ENCODE results near the gene LOXHD1. TPM values are rescaled to one million over a fixed set of nuclear protein-coding genes. Genes with fewer than 3 reads are reported as not detected.
A peak's percentile ranks its signal among the peaks of the same experiment; 100 is the strongest.

The LOXHD1 gene
- polyA plus RNA-seq (2013, experiment 1 of 2), result not detected
- not detected for polyA plus RNA-seq (2013, experiment 2 of 2)

- Histone ChIP-seq H3K4ac (ENCODE audit: low read depth in 1 of 2, low read length in 2 of 2) (no peak within 1 kb of the TSS), H3K14ac (ENCODE audit: low read length in 2 of 2) (no peak within 1 kb of the TSS)
- 80% methylated on average over 25 of the region's 25 CpGs for WGBS
These were observed at the start of gene LOXHD1 for GRCh38 chr18:46657115-46657955. Gene LOXHD1 (minus strand): TSS chr18:46657220. CDS start chr18:46657033, 187 bp downstream.

GRCh38 chr18:46705521-46705920 is 48.5 kb upstream of the LOXHD1 start:
- Histone ChIP-seq H2BK5ac (ENCODE audit: low read depth, low read length, poor library complexity, severe bottlenecking) (no peak overlapping the region), H2AK5ac (ENCODE audit: low read length, severe bottlenecking) (no peak overlapping the region), H2BK120ac (ENCODE audit: low read depth, low read length) (no peak overlapping the region), H3K9ac (ENCODE audit: low read length) (no peak overlapping the region), H3K4me2 (ENCODE audit: low read length, poor library complexity, severe bottlenecking) (no peak overlapping the region), H4K91ac (ENCODE audit: low read length) (no peak overlapping the region), H3K4me3 (ENCODE audit: insufficient read depth in 1 of 2, low read depth in 1 of 2, low read length in 2 of 2) (no peak overlapping the region), H3K18ac (ENCODE audit: low read depth in 1 of 2, low read length in 2 of 2) (no peak overlapping the region), H3K4ac (ENCODE audit: low read depth in 1 of 2, low read length in 2 of 2) (no peak overlapping the region), H3K23ac (ENCODE audit: low read length in 2 of 2) (no peak overlapping the region), H2BK12ac (ENCODE audit: low read length in 2 of 2) (no peak overlapping the region), H4K8ac (ENCODE audit: low read length) (no peak overlapping the region), H3K4me1 (ENCODE audit: control insufficient read depth, insufficient read depth, low read depth, low read length) (no peaks in the 10 kb centered on the region), H2BK15ac (ENCODE audit: low read depth, poor library complexity, severe bottlenecking) (no peak overlapping the region), H3K9me3 (ENCODE audit: control insufficient read depth, low read length) (no peaks in the 10 kb centered on the region), H3K27me3 (ENCODE audit: control insufficient read depth in 1 of 2, insufficient read depth in 1 of 2, low read length in 2 of 2) (peaks cover 0 to 11% of the 10 kb centered on the region in 2 experiments), H3K79me1 (replicated peaks; ENCODE audit: low read length, poor library complexity, severe bottlenecking) (no peaks in the 10 kb centered on the region), H3K36me3 (ENCODE audit: control insufficient read depth in 1 of 2, insufficient read depth in 2 of 2, low read depth in 1 of 2, low read length in 2 of 2) (no peaks in the 10 kb centered on the region), H3K14ac (ENCODE audit: low read length in 2 of 2) (no peak overlapping the region), H3K27ac (ENCODE audit: low read length, poor library complexity, severe bottlenecking) (no peak overlapping the region), H2AFZ (ENCODE audit: low read depth, low read length) (no peak overlapping the region)
- DNase-seq, result no peak
- 26% methylated on average over 1 of the region's 5 CpGs for whole genome bisulfite sequencing

More at GRCh38 chr18:46657115-46657955, at the start of gene LOXHD1:
- Histone ChIP-seq H3K79me1 (replicated peaks; ENCODE audit: low read length, poor library complexity, severe bottlenecking) (no peaks in the 10 kb centered on the region), H2BK5ac (ENCODE audit: low read depth, low read length, poor library complexity, severe bottlenecking) (no peak within 1 kb of the TSS), H3K4me3 (ENCODE audit: insufficient read depth in 1 of 2, low read depth in 1 of 2, low read length in 2 of 2) (peak within 1 kb of the TSS in 1 of 2 experiments; percentile 3), H3K27me3 (ENCODE audit: control insufficient read depth in 1 of 2, insufficient read depth in 1 of 2, low read length in 2 of 2) (peaks cover 31 to 34% of the 10 kb centered on the region in 2 experiments), H3K36me3 (ENCODE audit: control insufficient read depth in 1 of 2, insufficient read depth in 2 of 2, low read depth in 1 of 2, low read length in 2 of 2) (no peaks in the 10 kb centered on the region), H2BK12ac (ENCODE audit: low read length in 2 of 2) (no peak within 1 kb of the TSS), H3K9me3 (ENCODE audit: control insufficient read depth, low read length) (no peaks in the 10 kb centered on the region), H4K8ac (ENCODE audit: low read length) (no peak within 1 kb of the TSS), H2AK5ac (ENCODE audit: low read length, severe bottlenecking) (no peak within 1 kb of the TSS), H3K4me1 (ENCODE audit: control insufficient read depth, insufficient read depth, low read depth, low read length) (no peaks in the 10 kb centered on the region), H3K23ac (ENCODE audit: low read length in 2 of 2) (no peak within 1 kb of the TSS), H4K91ac (ENCODE audit: low read length) (no peak within 1 kb of the TSS), H3K9ac (ENCODE audit: low read length) (no peak within 1 kb of the TSS), H3K4me2 (ENCODE audit: low read length, poor library complexity, severe bottlenecking) (no peak within 1 kb of the TSS), H2BK120ac (ENCODE audit: low read depth, low read length) (no peak within 1 kb of the TSS), H3K27ac (ENCODE audit: low read length, poor library complexity, severe bottlenecking) (no peak within 1 kb of the TSS), H3K18ac (ENCODE audit: low read depth in 1 of 2, low read length in 2 of 2) (no peak within 1 kb of the TSS), H2BK15ac (ENCODE audit: low read depth, poor library complexity, severe bottlenecking) (no peak within 1 kb of the TSS), H2AFZ (ENCODE audit: low read depth, low read length) (no peak within 1 kb of the TSS)
- DNase-seq, result no peak

DNA sequence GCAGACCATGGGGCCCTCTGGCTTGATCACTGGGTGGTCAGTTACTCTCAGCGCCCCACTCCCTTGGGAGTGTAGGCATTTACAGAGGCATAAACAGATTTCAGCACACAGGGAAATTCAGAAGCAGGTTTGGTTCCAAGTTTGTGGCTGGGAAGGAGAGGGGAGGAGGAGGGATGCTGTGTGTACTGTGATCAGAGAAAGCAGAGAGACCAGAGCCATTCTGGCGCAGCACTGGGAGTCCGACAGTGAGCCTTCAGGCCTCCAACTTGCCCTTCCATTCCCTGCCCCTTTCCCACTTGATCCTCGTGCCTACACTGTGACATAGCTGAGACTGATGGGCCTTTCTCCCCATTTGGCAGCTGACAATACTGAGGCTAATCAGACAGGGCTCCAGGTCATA is 47.8 kb upstream of the LOXHD1 start:
- H3K4me1 ChIP-seq (ENCODE audit: control insufficient read depth, insufficient read depth, low read depth, low read length), result no peaks in the 10 kb centered on the region

GRCh38 chr18:46704189-46704588 is 47.2 kb upstream of the LOXHD1 start:
- H2BK120ac ChIP-seq (ENCODE audit: low read depth, low read length), result no peak overlapping the region
- no peak overlapping the region for H3K14ac ChIP-seq (ENCODE audit: low read length in 2 of 2)
- no peak overlapping the region for H3K27ac ChIP-seq (ENCODE audit: low read length, poor library complexity, severe bottlenecking)
- H3K9ac ChIP-seq (ENCODE audit: low read length), result no peak overlapping the region
- no peak overlapping the region for H2BK15ac ChIP-seq (ENCODE audit: low read depth, poor library complexity, severe bottlenecking)
- no peak overlapping the region for H2BK12ac ChIP-seq (ENCODE audit: low read length in 2 of 2)
- no peak overlapping the region for H3K18ac ChIP-seq (ENCODE audit: low read depth in 1 of 2, low read length in 2 of 2)
- no peak overlapping the region for H3K4me2 ChIP-seq (ENCODE audit: low read length, poor library complexity, severe bottlenecking)
- H4K8ac ChIP-seq (ENCODE audit: low read length), result no peak overlapping the region
- 91% methylated on average over 7 of the region's 7 CpGs for WGBS
- H3K9me3 ChIP-seq (ENCODE audit: control insufficient read depth, low read length), result no peaks in the 10 kb centered on the region
- DNase-seq, result no peak
- H3K36me3 ChIP-seq (ENCODE audit: control insufficient read depth in 1 of 2, insufficient read depth in 2 of 2, low read depth in 1 of 2, low read length in 2 of 2), result no peaks in the 10 kb centered on the region
- H3K23ac ChIP-seq (ENCODE audit: low read length in 2 of 2), result no peak overlapping the region
- no peak overlapping the region for H4K91ac ChIP-seq (ENCODE audit: low read length)
- peaks cover 0 to 11% of the 10 kb centered on the region in 2 experiments for H3K27me3 ChIP-seq (ENCODE audit: control insufficient read depth in 1 of 2, insufficient read depth in 1 of 2, low read length in 2 of 2)
- no peak overlapping the region for H2BK5ac ChIP-seq (ENCODE audit: low read depth, low read length, poor library complexity, severe bottlenecking)
- H3K79me1 ChIP-seq (replicated peaks; ENCODE audit: low read length, poor library complexity, severe bottlenecking), result no peaks in the 10 kb centered on the region
- H2AFZ ChIP-seq (ENCODE audit: low read depth, low read length), result no peak overlapping the region
- no peak overlapping the region for H2AK5ac ChIP-seq (ENCODE audit: low read length, severe bottlenecking)
- no peaks in the 10 kb centered on the region for H3K4me1 ChIP-seq (ENCODE audit: control insufficient read depth, insufficient read depth, low read depth, low read length)
- H3K4ac ChIP-seq (ENCODE audit: low read depth in 1 of 2, low read length in 2 of 2), result no peak overlapping the region
- no peak overlapping the region for H3K4me3 ChIP-seq (ENCODE audit: insufficient read depth in 1 of 2, low read depth in 1 of 2, low read length in 2 of 2)

More for the DNA sequence above, 47.8 kb upstream of the LOXHD1 start:
- Histone ChIP-seq H3K14ac (ENCODE audit: low read length in 2 of 2) (no peak overlapping the region), H3K36me3 (ENCODE audit: control insufficient read depth in 1 of 2, insufficient read depth in 2 of 2, low read depth in 1 of 2, low read length in 2 of 2) (no peaks in the 10 kb centered on the region), H3K4me2 (ENCODE audit: low read length, poor library complexity, severe bottlenecking) (no peak overlapping the region), H4K8ac (ENCODE audit: low read length) (no peak overlapping the region), H3K27ac (ENCODE audit: low read length, poor library complexity, severe bottlenecking) (no peak overlapping the region), H3K79me1 (replicated peaks; ENCODE audit: low read length, poor library complexity, severe bottlenecking) (no peaks in the 10 kb centered on the region), H3K4me3 (ENCODE audit: insufficient read depth in 1 of 2, low read depth in 1 of 2, low read length in 2 of 2) (no peak overlapping the region), H2AFZ (ENCODE audit: low read depth, low read length) (peak overlapping the region; percentile 5), H2BK5ac (ENCODE audit: low read depth, low read length, poor library complexity, severe bottlenecking) (no peak overlapping the region), H3K27me3 (ENCODE audit: control insufficient read depth in 1 of 2, insufficient read depth in 1 of 2, low read length in 2 of 2) (peaks cover 0 to 11% of the 10 kb centered on the region in 2 experiments), H3K9me3 (ENCODE audit: control insufficient read depth, low read length) (no peaks in the 10 kb centered on the region), H3K18ac (ENCODE audit: low read depth in 1 of 2, low read length in 2 of 2) (no peak overlapping the region), H4K91ac (ENCODE audit: low read length) (peak overlapping the region; percentile 21), H2BK15ac (ENCODE audit: low read depth, poor library complexity, severe bottlenecking) (no peak overlapping the region), H3K9ac (ENCODE audit: low read length) (no peak overlapping the region), H2BK12ac (ENCODE audit: low read length in 2 of 2) (no peak overlapping the region), H2AK5ac (ENCODE audit: low read length, severe bottlenecking) (no peak overlapping the region), H3K4ac (ENCODE audit: low read depth in 1 of 2, low read length in 2 of 2) (no peak overlapping the region), H2BK120ac (ENCODE audit: low read depth, low read length) (no peak overlapping the region), H3K23ac (ENCODE audit: low read length in 2 of 2) (no peak overlapping the region)
- no peak for DNase-seq
- 82% methylated on average over 4 of the region's 4 CpGs for WGBS

All from mesenchymal stem cell (in vitro differentiated cells and primary cell).